K562 (cell line): ENCODE results near the gene DIP2C.

Source experiments
- GATA2 ChIP-seq: sonication (generic); formaldehyde crosslinking; IDR thresholded peaks from 2 replicates; pipeline ENCODE4 v1.4.0; 2020; ENCODE audit warnings: mild to moderate bottlenecking, missing genetic modification reagents
- MCM2 ChIP-seq: fragments of 450-650 bp; IDR thresholded peaks from 2 replicates; pipeline ENCODE4 v1.6.1; 2017; ENCODE audit warnings: low read depth, mild to moderate bottlenecking
- SMAD3 ChIP-seq: fragments of 450-650 bp; formaldehyde crosslinking; conservative IDR thresholded peaks from 2 replicates; pipeline ENCODE4 v1.4.0; 2020; ENCODE audit warnings: mild to moderate bottlenecking
- ZBED1 ChIP-seq: IDR thresholded peaks from 2 replicates; pipeline ENCODE4 v1.6.1; 2014
- ZZZ3 ChIP-seq: fragments of 450-650 bp; IDR thresholded peaks from 2 replicates; pipeline ENCODE4 v1.6.1; 2016; ENCODE audit warnings: antibody characterized with exemption, mild to moderate bottlenecking, moderate library complexity
- TF ChIP-seq, protein P1 (sequence below): fragments of 450-650 bp; IDR thresholded peaks from 2 replicates; pipeline ENCODE4 v1.6.1; 2016
- TF ChIP-seq, protein P2 (sequence below), 3 experiments: IDR thresholded peaks in 2 of 3; conservative IDR thresholded peaks in 1 of 3; 2 replicates each; pipeline ENCODE4 v1.5.1; 2011 to 2012; ENCODE audit warnings: low read length in 3 of 3, mild to moderate bottlenecking in 3 of 3, control low read depth in 2 of 3, improper control_type of control experiment in 1 of 3, inconsistent platforms in 1 of 3, low read depth in 1 of 3, mixed read lengths in 1 of 3, moderate library complexity in 1 of 3; ENCODE audit not compliant: insufficient read depth in 2 of 3
- TF ChIP-seq, protein P3 (sequence below): sonication (generic); formaldehyde crosslinking; IDR thresholded peaks from 2 replicates; pipeline ENCODE4 v1.9.0; 2022; ENCODE audit warnings: mild to moderate bottlenecking, missing genetic modification reagents
- TF ChIP-seq, protein P4 (sequence below): fragments of 250-450 bp; sonication (Bioruptor Pico); IDR thresholded peaks from 2 replicates; pipeline ENCODE4 v1.8.0; 2021; ENCODE audit warnings: moderate library complexity, mild to moderate bottlenecking, inconsistent platforms
- TF ChIP-seq, protein P5 (sequence below), 2 experiments: IDR thresholded peaks; 2 replicates each; pipeline ENCODE4 v1.6.1; 2012; ENCODE audit warnings: improper control_type of control experiment in 2 of 2, low read depth in 2 of 2, low read length in 2 of 2, borderline replicate concordance in 1 of 2
- TF ChIP-seq, protein P6 (sequence below): fragments of 250-450 bp; sonication (Bioruptor Pico); IDR thresholded peaks from 2 replicates; pipeline ENCODE4 v1.5.0; 2020; ENCODE audit warnings: mild to moderate bottlenecking, borderline replicate concordance
- TF ChIP-seq, protein P7 (sequence below): fragments of 450-650 bp; formaldehyde crosslinking; conservative IDR thresholded peaks from 2 replicates; pipeline ENCODE4 v1.4.0; 2022; ENCODE audit warnings: mild to moderate bottlenecking, missing genetic modification characterization
- TF ChIP-seq, protein P8 (sequence below): fragments of 450-650 bp; IDR thresholded peaks from 2 replicates; pipeline ENCODE4 v1.6.1; 2016; ENCODE audit warnings: mild to moderate bottlenecking
- TF ChIP-seq, protein P9 (sequence below): sonication (generic); formaldehyde crosslinking; IDR thresholded peaks from 2 replicates; pipeline ENCODE4 v1.8.0; 2022; ENCODE audit warnings: mild to moderate bottlenecking, low read depth, missing genetic modification reagents

DNA sequence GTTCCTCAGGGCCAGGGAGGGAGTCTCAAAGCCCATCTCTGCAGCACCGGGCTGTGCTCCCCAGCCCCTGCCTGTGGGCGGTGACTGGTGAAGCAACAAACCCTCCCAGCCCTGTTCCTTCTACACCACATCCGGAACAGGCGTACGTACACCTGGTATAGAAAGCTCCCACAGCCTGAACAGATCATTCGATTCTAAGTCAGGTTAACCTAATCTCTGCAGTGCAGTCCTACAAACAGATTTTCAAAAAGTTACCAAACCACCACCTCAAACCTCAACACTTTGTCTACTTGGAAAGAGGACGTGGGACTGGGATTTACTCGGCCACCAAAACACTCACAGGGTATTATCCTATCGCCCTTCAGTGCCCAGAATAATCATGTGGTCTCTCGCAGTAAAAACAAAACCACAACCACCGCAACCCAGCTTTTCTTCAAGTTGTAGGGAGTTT lies 238.4 kb downstream of the DIP2C start:
- TF ChIP-seq ZBED1 = no peak
- TF ChIP-seq, protein P1, sequence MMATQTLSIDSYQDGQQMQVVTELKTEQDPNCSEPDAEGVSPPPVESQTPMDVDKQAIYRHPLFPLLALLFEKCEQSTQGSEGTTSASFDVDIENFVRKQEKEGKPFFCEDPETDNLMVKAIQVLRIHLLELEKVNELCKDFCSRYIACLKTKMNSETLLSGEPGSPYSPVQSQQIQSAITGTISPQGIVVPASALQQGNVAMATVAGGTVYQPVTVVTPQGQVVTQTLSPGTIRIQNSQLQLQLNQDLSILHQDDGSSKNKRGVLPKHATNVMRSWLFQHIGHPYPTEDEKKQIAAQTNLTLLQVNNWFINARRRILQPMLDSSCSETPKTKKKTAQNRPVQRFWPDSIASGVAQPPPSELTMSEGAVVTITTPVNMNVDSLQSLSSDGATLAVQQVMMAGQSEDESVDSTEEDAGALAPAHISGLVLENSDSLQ = no peak
- TF ChIP-seq, protein P2, sequence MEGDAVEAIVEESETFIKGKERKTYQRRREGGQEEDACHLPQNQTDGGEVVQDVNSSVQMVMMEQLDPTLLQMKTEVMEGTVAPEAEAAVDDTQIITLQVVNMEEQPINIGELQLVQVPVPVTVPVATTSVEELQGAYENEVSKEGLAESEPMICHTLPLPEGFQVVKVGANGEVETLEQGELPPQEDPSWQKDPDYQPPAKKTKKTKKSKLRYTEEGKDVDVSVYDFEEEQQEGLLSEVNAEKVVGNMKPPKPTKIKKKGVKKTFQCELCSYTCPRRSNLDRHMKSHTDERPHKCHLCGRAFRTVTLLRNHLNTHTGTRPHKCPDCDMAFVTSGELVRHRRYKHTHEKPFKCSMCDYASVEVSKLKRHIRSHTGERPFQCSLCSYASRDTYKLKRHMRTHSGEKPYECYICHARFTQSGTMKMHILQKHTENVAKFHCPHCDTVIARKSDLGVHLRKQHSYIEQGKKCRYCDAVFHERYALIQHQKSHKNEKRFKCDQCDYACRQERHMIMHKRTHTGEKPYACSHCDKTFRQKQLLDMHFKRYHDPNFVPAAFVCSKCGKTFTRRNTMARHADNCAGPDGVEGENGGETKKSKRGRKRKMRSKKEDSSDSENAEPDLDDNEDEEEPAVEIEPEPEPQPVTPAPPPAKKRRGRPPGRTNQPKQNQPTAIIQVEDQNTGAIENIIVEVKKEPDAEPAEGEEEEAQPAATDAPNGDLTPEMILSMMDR (IDR thresholded peaks at IDR 0.05 in 2 of 3, conservative IDR thresholded peaks at IDR 0.05 in 1 of 3; ENCODE audit: insufficient read depth in 2 of 3, low read depth in 1 of 3, low read length in 3 of 3) = no peak
- TF ChIP-seq, protein P3, sequence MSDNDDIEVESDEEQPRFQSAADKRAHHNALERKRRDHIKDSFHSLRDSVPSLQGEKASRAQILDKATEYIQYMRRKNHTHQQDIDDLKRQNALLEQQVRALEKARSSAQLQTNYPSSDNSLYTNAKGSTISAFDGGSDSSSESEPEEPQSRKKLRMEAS (CRISPR knock-in tag) = no peak
- no peak for TF ChIP-seq MCM2
- no peak for TF ChIP-seq SMAD3 (CRISPR knock-in tag)
- TF ChIP-seq, protein P4, sequence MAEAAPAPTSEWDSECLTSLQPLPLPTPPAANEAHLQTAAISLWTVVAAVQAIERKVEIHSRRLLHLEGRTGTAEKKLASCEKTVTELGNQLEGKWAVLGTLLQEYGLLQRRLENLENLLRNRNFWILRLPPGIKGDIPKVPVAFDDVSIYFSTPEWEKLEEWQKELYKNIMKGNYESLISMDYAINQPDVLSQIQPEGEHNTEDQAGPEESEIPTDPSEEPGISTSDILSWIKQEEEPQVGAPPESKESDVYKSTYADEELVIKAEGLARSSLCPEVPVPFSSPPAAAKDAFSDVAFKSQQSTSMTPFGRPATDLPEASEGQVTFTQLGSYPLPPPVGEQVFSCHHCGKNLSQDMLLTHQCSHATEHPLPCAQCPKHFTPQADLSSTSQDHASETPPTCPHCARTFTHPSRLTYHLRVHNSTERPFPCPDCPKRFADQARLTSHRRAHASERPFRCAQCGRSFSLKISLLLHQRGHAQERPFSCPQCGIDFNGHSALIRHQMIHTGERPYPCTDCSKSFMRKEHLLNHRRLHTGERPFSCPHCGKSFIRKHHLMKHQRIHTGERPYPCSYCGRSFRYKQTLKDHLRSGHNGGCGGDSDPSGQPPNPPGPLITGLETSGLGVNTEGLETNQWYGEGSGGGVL (CRISPR knock-in tag) = no peak
- TF ChIP-seq, protein P5, sequence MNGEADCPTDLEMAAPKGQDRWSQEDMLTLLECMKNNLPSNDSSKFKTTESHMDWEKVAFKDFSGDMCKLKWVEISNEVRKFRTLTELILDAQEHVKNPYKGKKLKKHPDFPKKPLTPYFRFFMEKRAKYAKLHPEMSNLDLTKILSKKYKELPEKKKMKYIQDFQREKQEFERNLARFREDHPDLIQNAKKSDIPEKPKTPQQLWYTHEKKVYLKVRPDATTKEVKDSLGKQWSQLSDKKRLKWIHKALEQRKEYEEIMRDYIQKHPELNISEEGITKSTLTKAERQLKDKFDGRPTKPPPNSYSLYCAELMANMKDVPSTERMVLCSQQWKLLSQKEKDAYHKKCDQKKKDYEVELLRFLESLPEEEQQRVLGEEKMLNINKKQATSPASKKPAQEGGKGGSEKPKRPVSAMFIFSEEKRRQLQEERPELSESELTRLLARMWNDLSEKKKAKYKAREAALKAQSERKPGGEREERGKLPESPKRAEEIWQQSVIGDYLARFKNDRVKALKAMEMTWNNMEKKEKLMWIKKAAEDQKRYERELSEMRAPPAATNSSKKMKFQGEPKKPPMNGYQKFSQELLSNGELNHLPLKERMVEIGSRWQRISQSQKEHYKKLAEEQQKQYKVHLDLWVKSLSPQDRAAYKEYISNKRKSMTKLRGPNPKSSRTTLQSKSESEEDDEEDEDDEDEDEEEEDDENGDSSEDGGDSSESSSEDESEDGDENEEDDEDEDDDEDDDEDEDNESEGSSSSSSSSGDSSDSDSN (IDR thresholded peaks at IDR 0.05; ENCODE audit: borderline replicate concordance in 1 of 2, low read depth in 2 of 2, low read length in 2 of 2) = no peak
- no peak for TF ChIP-seq ZZZ3
- TF ChIP-seq, protein P6, sequence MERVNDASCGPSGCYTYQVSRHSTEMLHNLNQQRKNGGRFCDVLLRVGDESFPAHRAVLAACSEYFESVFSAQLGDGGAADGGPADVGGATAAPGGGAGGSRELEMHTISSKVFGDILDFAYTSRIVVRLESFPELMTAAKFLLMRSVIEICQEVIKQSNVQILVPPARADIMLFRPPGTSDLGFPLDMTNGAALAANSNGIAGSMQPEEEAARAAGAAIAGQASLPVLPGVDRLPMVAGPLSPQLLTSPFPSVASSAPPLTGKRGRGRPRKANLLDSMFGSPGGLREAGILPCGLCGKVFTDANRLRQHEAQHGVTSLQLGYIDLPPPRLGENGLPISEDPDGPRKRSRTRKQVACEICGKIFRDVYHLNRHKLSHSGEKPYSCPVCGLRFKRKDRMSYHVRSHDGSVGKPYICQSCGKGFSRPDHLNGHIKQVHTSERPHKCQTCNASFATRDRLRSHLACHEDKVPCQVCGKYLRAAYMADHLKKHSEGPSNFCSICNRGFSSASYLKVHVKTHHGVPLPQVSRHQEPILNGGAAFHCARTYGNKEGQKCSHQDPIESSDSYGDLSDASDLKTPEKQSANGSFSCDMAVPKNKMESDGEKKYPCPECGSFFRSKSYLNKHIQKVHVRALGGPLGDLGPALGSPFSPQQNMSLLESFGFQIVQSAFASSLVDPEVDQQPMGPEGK (CRISPR knock-in tag) = no peak
- TF ChIP-seq, protein P7, sequence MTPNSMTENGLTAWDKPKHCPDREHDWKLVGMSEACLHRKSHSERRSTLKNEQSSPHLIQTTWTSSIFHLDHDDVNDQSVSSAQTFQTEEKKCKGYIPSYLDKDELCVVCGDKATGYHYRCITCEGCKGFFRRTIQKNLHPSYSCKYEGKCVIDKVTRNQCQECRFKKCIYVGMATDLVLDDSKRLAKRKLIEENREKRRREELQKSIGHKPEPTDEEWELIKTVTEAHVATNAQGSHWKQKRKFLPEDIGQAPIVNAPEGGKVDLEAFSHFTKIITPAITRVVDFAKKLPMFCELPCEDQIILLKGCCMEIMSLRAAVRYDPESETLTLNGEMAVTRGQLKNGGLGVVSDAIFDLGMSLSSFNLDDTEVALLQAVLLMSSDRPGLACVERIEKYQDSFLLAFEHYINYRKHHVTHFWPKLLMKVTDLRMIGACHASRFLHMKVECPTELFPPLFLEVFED (CRISPR knock-in tag) = no peak
- TF ChIP-seq, protein P8, sequence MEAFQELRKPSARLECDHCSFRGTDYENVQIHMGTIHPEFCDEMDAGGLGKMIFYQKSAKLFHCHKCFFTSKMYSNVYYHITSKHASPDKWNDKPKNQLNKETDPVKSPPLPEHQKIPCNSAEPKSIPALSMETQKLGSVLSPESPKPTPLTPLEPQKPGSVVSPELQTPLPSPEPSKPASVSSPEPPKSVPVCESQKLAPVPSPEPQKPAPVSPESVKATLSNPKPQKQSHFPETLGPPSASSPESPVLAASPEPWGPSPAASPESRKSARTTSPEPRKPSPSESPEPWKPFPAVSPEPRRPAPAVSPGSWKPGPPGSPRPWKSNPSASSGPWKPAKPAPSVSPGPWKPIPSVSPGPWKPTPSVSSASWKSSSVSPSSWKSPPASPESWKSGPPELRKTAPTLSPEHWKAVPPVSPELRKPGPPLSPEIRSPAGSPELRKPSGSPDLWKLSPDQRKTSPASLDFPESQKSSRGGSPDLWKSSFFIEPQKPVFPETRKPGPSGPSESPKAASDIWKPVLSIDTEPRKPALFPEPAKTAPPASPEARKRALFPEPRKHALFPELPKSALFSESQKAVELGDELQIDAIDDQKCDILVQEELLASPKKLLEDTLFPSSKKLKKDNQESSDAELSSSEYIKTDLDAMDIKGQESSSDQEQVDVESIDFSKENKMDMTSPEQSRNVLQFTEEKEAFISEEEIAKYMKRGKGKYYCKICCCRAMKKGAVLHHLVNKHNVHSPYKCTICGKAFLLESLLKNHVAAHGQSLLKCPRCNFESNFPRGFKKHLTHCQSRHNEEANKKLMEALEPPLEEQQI = no peak
- TF ChIP-seq, protein P9, sequence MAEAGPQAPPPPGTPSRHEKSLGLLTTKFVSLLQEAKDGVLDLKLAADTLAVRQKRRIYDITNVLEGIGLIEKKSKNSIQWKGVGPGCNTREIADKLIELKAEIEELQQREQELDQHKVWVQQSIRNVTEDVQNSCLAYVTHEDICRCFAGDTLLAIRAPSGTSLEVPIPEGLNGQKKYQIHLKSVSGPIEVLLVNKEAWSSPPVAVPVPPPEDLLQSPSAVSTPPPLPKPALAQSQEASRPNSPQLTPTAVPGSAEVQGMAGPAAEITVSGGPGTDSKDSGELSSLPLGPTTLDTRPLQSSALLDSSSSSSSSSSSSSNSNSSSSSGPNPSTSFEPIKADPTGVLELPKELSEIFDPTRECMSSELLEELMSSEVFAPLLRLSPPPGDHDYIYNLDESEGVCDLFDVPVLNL (CRISPR knock-in tag) = no peak
- no peak for TF ChIP-seq GATA2 (CRISPR knock-in tag)
